HFFc6 (cell line): ENCODE data around the gene ATXN7L3B. TPM values are rescaled to one million over a fixed set of nuclear protein-coding genes. Genes with fewer than 3 reads are reported as not detected.

Experiments
- DNase-seq: peaks from one replicate; pipeline ENCODE4 v3.0.0-alpha.2; 2018
- H3K27ac Mint-ChIP-seq: 2 replicates; pipeline ENCODE4 v1.8.0; 2020; ENCODE audit warnings: mild to moderate bottlenecking, mixed read lengths
- H3K27me3 Mint-ChIP-seq: 2 replicates; pipeline ENCODE4 v1.8.0; 2021; ENCODE audit warnings: mild to moderate bottlenecking, moderate library complexity, mixed read lengths; ENCODE audit not compliant: insufficient read depth
- H3K36me3 Mint-ChIP-seq: 2 replicates; pipeline ENCODE4 v1.8.0; 2021; ENCODE audit warnings: low read depth, mixed read lengths
- H3K4me1 Mint-ChIP-seq: 2 replicates; pipeline ENCODE4 v1.8.0; 2020; ENCODE audit warnings: low read depth, mixed read lengths
- H3K4me3 Mint-ChIP-seq: 2 replicates; pipeline ENCODE4 v1.8.0; 2020; ENCODE audit warnings: mild to moderate bottlenecking, moderate library complexity, mixed read lengths
- H3K9me3 Mint-ChIP-seq: 2 replicates; pipeline ENCODE4 v1.8.0; 2020; ENCODE audit warnings: mild to moderate bottlenecking, mixed read lengths
- total RNA-seq, 6 experiments: library from RNA; stranded (reverse); fragmentation: NEBNext Ultra II Directional; extraction: Animal tissue kit (Norgen Biotek cat#: 25700); gene quantifications; 2 replicates in 1 of 6; 3 replicates in 5 of 6; pipeline ENCODE4 v1.2.3, GENCODE V29; 2021
- TF ChIP-seq, protein P1 (sequence below): fragments of 200-600 bp; sonication (generic); IDR thresholded peaks from 2 replicates; pipeline ENCODE4 v1.5.0; 2021; ENCODE audit warnings: antibody characterized with exemption, mild to moderate bottlenecking

ATXN7L3B gene
- total RNA-seq, 6 experiments from 2014 or later = 18.3 to 24.0 (median 20.5) TPM

DNA sequence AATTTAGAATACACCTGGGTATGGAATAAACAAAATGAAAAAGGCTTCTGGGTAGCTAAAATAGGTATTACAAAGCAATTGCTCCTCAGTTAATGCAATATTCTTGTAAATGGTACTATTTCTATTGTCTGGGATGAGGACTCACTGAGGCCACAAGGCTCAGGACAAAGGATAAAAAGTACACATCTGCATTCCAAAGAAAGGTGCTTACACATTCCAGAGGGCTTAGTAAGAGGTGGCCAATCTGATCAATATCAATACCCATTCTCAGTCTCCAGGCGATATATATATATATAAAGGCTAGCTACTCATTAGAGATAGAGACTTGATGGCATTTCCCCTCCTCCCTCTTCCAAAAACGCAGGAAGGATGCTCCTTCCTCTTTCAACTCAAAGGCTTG is 43.8 kb downstream of the ATXN7L3B start:
- Mint-ChIP-seq H3K9me3 (no peaks in the 10 kb centered on the region), H3K27me3 (no peaks in the 10 kb centered on the region; the same call in 1 of the 2 replicates), H3K27ac (no peak overlapping the region), H3K4me3 (no peak overlapping the region), H3K36me3 (no peaks in the 10 kb centered on the region), H3K4me1 (no peaks in the 10 kb centered on the region)
- no peak for DNase-seq
- TF ChIP-seq, protein P1, sequence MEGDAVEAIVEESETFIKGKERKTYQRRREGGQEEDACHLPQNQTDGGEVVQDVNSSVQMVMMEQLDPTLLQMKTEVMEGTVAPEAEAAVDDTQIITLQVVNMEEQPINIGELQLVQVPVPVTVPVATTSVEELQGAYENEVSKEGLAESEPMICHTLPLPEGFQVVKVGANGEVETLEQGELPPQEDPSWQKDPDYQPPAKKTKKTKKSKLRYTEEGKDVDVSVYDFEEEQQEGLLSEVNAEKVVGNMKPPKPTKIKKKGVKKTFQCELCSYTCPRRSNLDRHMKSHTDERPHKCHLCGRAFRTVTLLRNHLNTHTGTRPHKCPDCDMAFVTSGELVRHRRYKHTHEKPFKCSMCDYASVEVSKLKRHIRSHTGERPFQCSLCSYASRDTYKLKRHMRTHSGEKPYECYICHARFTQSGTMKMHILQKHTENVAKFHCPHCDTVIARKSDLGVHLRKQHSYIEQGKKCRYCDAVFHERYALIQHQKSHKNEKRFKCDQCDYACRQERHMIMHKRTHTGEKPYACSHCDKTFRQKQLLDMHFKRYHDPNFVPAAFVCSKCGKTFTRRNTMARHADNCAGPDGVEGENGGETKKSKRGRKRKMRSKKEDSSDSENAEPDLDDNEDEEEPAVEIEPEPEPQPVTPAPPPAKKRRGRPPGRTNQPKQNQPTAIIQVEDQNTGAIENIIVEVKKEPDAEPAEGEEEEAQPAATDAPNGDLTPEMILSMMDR = no peak

DNA sequence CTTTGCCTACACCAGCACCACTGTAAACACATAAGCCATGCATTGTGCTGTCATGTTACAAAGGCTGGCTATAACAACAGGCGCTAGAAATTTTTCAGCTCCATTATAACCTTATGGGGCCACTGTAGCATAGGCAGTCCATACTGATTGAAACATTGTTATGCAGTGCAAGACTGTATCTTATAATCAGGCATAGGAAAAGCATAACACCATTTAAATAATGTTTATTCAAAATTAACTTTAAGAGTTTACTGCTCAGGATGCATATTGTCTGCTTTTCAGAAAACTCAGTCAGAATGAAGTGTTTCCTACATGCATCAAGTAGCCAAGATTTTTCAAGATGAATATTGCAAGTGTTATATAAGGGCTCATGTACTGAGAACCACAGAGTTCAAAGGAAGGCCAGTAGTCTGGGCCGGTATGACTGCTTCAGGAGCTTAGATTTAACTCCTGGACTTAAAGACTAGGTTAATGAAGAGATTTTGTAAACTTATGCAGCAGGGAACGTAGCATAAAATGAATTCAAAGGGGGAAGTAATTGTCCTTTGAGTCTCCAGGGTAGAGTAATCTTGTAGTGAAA is 46.9 kb downstream of the ATXN7L3B start:
- Mint-ChIP-seq H3K9me3 (peaks cover 4% of the 10 kb centered on the region; the same call in 1 of the 2 replicates), H3K27me3 (no peaks in the 10 kb centered on the region), H3K36me3 (no peaks in the 10 kb centered on the region), H3K4me1 (no peaks in the 10 kb centered on the region), H3K4me3 (no peak overlapping the region), H3K27ac (no peak overlapping the region)
- TF ChIP-seq, protein P1 = no peak
- no peak for DNase-seq

DNA sequence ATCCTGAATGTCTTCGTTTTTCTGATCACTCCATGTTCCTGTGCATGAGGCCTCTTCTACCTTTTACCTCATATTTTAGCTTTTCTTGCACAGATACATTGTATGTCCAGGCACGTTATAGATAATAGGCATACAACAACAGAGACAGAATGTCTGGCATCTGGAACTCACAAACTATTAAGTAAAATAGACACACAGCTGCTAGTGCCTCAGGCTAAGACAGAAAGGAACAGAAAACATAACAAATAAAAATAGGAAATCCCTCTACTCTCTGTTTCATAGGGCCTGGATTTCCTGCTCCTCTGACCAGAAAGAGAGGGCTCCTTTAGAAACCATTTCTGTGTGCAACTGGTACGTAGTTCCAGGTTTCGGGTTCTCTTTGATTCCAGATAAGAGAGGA is 48.6 kb downstream of the ATXN7L3B start:
- no peak overlapping the region for H3K4me3 Mint-ChIP-seq
- H3K4me1 Mint-ChIP-seq = no peaks in the 10 kb centered on the region
- TF ChIP-seq, protein P1 = no peak
- DNase-seq = no peak
- no peaks in the 10 kb centered on the region for H3K36me3 Mint-ChIP-seq
- no peak overlapping the region for H3K27ac Mint-ChIP-seq
- H3K9me3 Mint-ChIP-seq = peaks cover 4% of the 10 kb centered on the region; the same call in 1 of the 2 replicates
- no peaks in the 10 kb centered on the region for H3K27me3 Mint-ChIP-seq
